ENCODE data around the gene RNF208.

The RNF208 gene

GRCh38 chr9:137216188-137216965 is 5.7 kb downstream of the RNF208 start:
- no peak overlapping the region for H3K27ac ChIP-seq (ENCODE audit: low read depth, low read length)

GRCh38 chr9:137215196-137215986 is 6.6 kb downstream of the RNF208 start:
- Histone ChIP-seq H3K36me3 (ENCODE audit: control insufficient read depth, insufficient read depth, low read length) (peaks cover 2% of the 10 kb centered on the region), H3K9ac (ENCODE audit: low read length) (no peak overlapping the region), H3K27me3 (ENCODE audit: control insufficient read depth, insufficient read depth, low read length) (no peaks in the 10 kb centered on the region), H3K4me3 (ENCODE audit: low read length) (no peak overlapping the region), H3K4me1 (ENCODE audit: control insufficient read depth, insufficient read depth, low read length) (no peaks in the 10 kb centered on the region), H3K27ac (ENCODE audit: low read depth, low read length) (no peak overlapping the region)

More at GRCh38 chr9:137216188-137216965, 5.7 kb downstream of the RNF208 start:
- Histone ChIP-seq H3K4me1 (ENCODE audit: control insufficient read depth, insufficient read depth, low read length) (no peaks in the 10 kb centered on the region), H3K4me3 (ENCODE audit: low read length) (no peak overlapping the region), H3K36me3 (ENCODE audit: control insufficient read depth, insufficient read depth, low read length) (peaks cover 2% of the 10 kb centered on the region), H3K27me3 (ENCODE audit: control insufficient read depth, insufficient read depth, low read length) (no peaks in the 10 kb centered on the region), H3K9ac (ENCODE audit: low read length) (no peak overlapping the region)

- no peaks in the 10 kb centered on the region for H3K4me1 ChIP-seq (ENCODE audit: control insufficient read depth, insufficient read depth, low read length)
- H3K27me3 ChIP-seq (ENCODE audit: control insufficient read depth, insufficient read depth, low read length): no peaks in the 10 kb centered on the region
- no peak overlapping the region for H3K4me3 ChIP-seq (ENCODE audit: low read length)
- H3K9ac ChIP-seq (ENCODE audit: low read length): no peak overlapping the region
- no peak overlapping the region for H3K27ac ChIP-seq (ENCODE audit: low read depth, low read length)
- H3K36me3 ChIP-seq (ENCODE audit: control insufficient read depth, insufficient read depth, low read length): peaks cover 2% of the 10 kb centered on the region
Observed at GRCh38 chr9:137214620-137215019, 7.4 kb downstream of the RNF208 start.

- no peak overlapping the region for H3K4me3 ChIP-seq (ENCODE audit: low read length)
- no peaks in the 10 kb centered on the region for H3K4me1 ChIP-seq (ENCODE audit: control insufficient read depth, insufficient read depth, low read length)
- H3K27me3 ChIP-seq (ENCODE audit: control insufficient read depth, insufficient read depth, low read length): no peaks in the 10 kb centered on the region
- H3K9ac ChIP-seq (ENCODE audit: low read length): no peak overlapping the region
- no peak overlapping the region for H3K27ac ChIP-seq (ENCODE audit: low read depth, low read length)
- H3K36me3 ChIP-seq (ENCODE audit: control insufficient read depth, insufficient read depth, low read length): peaks cover 2% of the 10 kb centered on the region
Observed at GRCh38 chr9:137213160-137214060, 8.6 kb downstream of the RNF208 start.

- H3K27me3 ChIP-seq (ENCODE audit: control insufficient read depth, insufficient read depth, low read length): no peaks in the 10 kb centered on the region
- H3K4me3 ChIP-seq (ENCODE audit: low read length): no peak overlapping the region
- peaks cover 2% of the 10 kb centered on the region for H3K36me3 ChIP-seq (ENCODE audit: control insufficient read depth, insufficient read depth, low read length)
- no peak overlapping the region for H3K27ac ChIP-seq (ENCODE audit: low read depth, low read length)
- no peaks in the 10 kb centered on the region for H3K4me1 ChIP-seq (ENCODE audit: control insufficient read depth, insufficient read depth, low read length)
- H3K9ac ChIP-seq (ENCODE audit: low read length): no peak overlapping the region
Observed at GRCh38 chr9:137212520-137212919, 9.5 kb downstream of the RNF208 start.

GRCh38 chr9:137211532-137211931 is 10.5 kb downstream of the RNF208 start:
- Histone ChIP-seq H3K4me3 (ENCODE audit: low read length) (no peak overlapping the region), H3K27ac (ENCODE audit: low read depth, low read length) (no peak overlapping the region), H3K27me3 (ENCODE audit: control insufficient read depth, insufficient read depth, low read length) (no peaks in the 10 kb centered on the region), H3K36me3 (ENCODE audit: control insufficient read depth, insufficient read depth, low read length) (peaks cover 2% of the 10 kb centered on the region), H3K9ac (ENCODE audit: low read length) (no peak overlapping the region), H3K4me1 (ENCODE audit: control insufficient read depth, insufficient read depth, low read length) (peaks cover 4% of the 10 kb centered on the region)

GRCh38 chr9:137206602-137207001 is 15.4 kb downstream of the RNF208 start:
- no peaks in the 10 kb centered on the region for H3K36me3 ChIP-seq (ENCODE audit: control insufficient read depth, insufficient read depth, low read length)
- H3K27ac ChIP-seq (ENCODE audit: low read depth, low read length): no peak overlapping the region
- H3K4me3 ChIP-seq (ENCODE audit: low read length): peak overlapping the region; percentile 89
- H3K9ac ChIP-seq (ENCODE audit: low read length): no peak overlapping the region
- no peaks in the 10 kb centered on the region for H3K27me3 ChIP-seq (ENCODE audit: control insufficient read depth, insufficient read depth, low read length)
- peaks cover 24% of the 10 kb centered on the region for H3K4me1 ChIP-seq (ENCODE audit: control insufficient read depth, insufficient read depth, low read length)

- Histone ChIP-seq H3K27me3 (ENCODE audit: control insufficient read depth, insufficient read depth, low read length) (no peaks in the 10 kb centered on the region), H3K4me1 (ENCODE audit: control insufficient read depth, insufficient read depth, low read length) (peaks cover 30% of the 10 kb centered on the region), H3K4me3 (ENCODE audit: low read length) (peak within 1 kb of the TSS; percentile 89), H3K9ac (ENCODE audit: low read length) (peak within 1 kb of the TSS; percentile 81), H3K36me3 (ENCODE audit: control insufficient read depth, insufficient read depth, low read length) (no peaks in the 10 kb centered on the region), H3K27ac (ENCODE audit: low read depth, low read length) (peak within 1 kb of the TSS; percentile 79)
Observed at GRCh38 chr9:137205126-137206069, 16.6 kb downstream of the RNF208 start, which contains the start of the genes NDOR1 and TMEM203. TSS of gene NDOR1 (plus strand) at chr9:137205700. CDS start at chr9:137205778, 78 bp downstream. TSS of gene TMEM203 (minus strand) at chr9:137205648. CDS start at chr9:137205414, 234 bp downstream.

- Histone ChIP-seq H3K9ac (ENCODE audit: low read length) (peak overlapping the region; percentile 74), H3K27me3 (ENCODE audit: control insufficient read depth, insufficient read depth, low read length) (no peaks in the 10 kb centered on the region), H3K27ac (ENCODE audit: low read depth, low read length) (peak overlapping the region; percentile 79), H3K36me3 (ENCODE audit: control insufficient read depth, insufficient read depth, low read length) (no peaks in the 10 kb centered on the region), H3K4me1 (ENCODE audit: control insufficient read depth, insufficient read depth, low read length) (peaks cover 30% of the 10 kb centered on the region), H3K4me3 (ENCODE audit: low read length) (peak overlapping the region; percentile 89)
Observed at GRCh38 chr9:137204731-137205125, 17.3 kb downstream of the RNF208 start.

GRCh38 chr9:137202966-137203365 is 19.1 kb downstream of the RNF208 start:
- Histone ChIP-seq H3K27ac (ENCODE audit: low read depth, low read length) (no peak overlapping the region), H3K9ac (ENCODE audit: low read length) (no peak overlapping the region), H3K36me3 (ENCODE audit: control insufficient read depth, insufficient read depth, low read length) (no peaks in the 10 kb centered on the region), H3K4me1 (ENCODE audit: control insufficient read depth, insufficient read depth, low read length) (peaks cover 34% of the 10 kb centered on the region), H3K4me3 (ENCODE audit: low read length) (no peak overlapping the region), H3K27me3 (ENCODE audit: control insufficient read depth, insufficient read depth, low read length) (no peaks in the 10 kb centered on the region)

- peak overlapping the region; percentile 80 for H3K9ac ChIP-seq (ENCODE audit: low read length)
- peak overlapping the region; percentile 84 for H3K4me3 ChIP-seq (ENCODE audit: low read length)
- peaks cover 28% of the 10 kb centered on the region for H3K4me1 ChIP-seq (ENCODE audit: control insufficient read depth, insufficient read depth, low read length)
Observed at GRCh38 chr9:137201205-137201868, 20.7 kb downstream of the RNF208 start.

More at GRCh38 chr9:137201205-137201868, 20.7 kb downstream of the RNF208 start:
- H3K36me3 ChIP-seq (ENCODE audit: control insufficient read depth, insufficient read depth, low read length): no peaks in the 10 kb centered on the region
- peak overlapping the region; percentile 58 for H3K27ac ChIP-seq (ENCODE audit: low read depth, low read length)
- no peaks in the 10 kb centered on the region for H3K27me3 ChIP-seq (ENCODE audit: control insufficient read depth, insufficient read depth, low read length)
